ENCODE results near the gene DRC7.

Gene DRC7

GRCh38 chr16:57676553-57677085 is 18.0 kb upstream of the DRC7 start:
- no peak for DNase-seq (ENCODE audit: low read depth in 3 of 3)

GRCh38 chr16:57677622-57678369 is 16.8 kb upstream of the DRC7 start:
- DNase-seq (ENCODE audit: low read depth in 3 of 3): no peak

GRCh38 chr16:57679016-57679415 is 15.6 kb upstream of the DRC7 start:
- DNase-seq (ENCODE audit: low read depth in 3 of 3): no peak

- no peak for DNase-seq (ENCODE audit: low read depth in 3 of 3)
Measured at GRCh38 chr16:57679767-57680482, 14.7 kb upstream of the DRC7 start.

- DNase-seq (ENCODE audit: low read depth in 3 of 3): no peak
Measured at GRCh38 chr16:57680842-57681375, 13.7 kb upstream of the DRC7 start.

- no peak for DNase-seq (ENCODE audit: low read depth in 3 of 3)
Measured at GRCh38 chr16:57681950-57682728, 12.5 kb upstream of the DRC7 start.

- no peak for DNase-seq (ENCODE audit: low read depth in 3 of 3)
Measured at GRCh38 chr16:57682809-57683635, 11.6 kb upstream of the DRC7 start.

GRCh38 chr16:57683636-57684545 is 10.7 kb upstream of the DRC7 start:
- no peak for DNase-seq (ENCODE audit: low read depth in 3 of 3)

GRCh38 chr16:57684626-57685358 is 9.8 kb upstream of the DRC7 start:
- DNase-seq (ENCODE audit: low read depth in 3 of 3): no peak

- no peak for DNase-seq (ENCODE audit: low read depth in 3 of 3)
Measured at GRCh38 chr16:57685633-57686032, 9.0 kb upstream of the DRC7 start.

- no peak for DNase-seq (ENCODE audit: low read depth in 3 of 3)
Measured at GRCh38 chr16:57686577-57686976, 8.0 kb upstream of the DRC7 start.

GRCh38 chr16:57687363-57687929 is 7.2 kb upstream of the DRC7 start:
- DNase-seq (ENCODE audit: low read depth in 3 of 3): no peak

- DNase-seq (ENCODE audit: low read depth in 3 of 3): no peak
Measured at GRCh38 chr16:57688487-57688986, 6.1 kb upstream of the DRC7 start.

GRCh38 chr16:57688987-57689761 is 5.4 kb upstream of the DRC7 start:
- DNase-seq (ENCODE audit: low read depth in 3 of 3): no peak

- DNase-seq (ENCODE audit: low read depth in 3 of 3): peak in 2 of 3 experiments; percentile 6 to 14
Measured at GRCh38 chr16:57689762-57690558, 4.6 kb upstream of the DRC7 start.

GRCh38 chr16:57690782-57691471 is 3.7 kb upstream of the DRC7 start:
- DNase-seq (ENCODE audit: low read depth in 3 of 3): no peak

GRCh38 chr16:57692636-57693035 is 2.0 kb upstream of the DRC7 start:
- no peak for DNase-seq (ENCODE audit: low read depth in 3 of 3)
